RKO (cell line): ENCODE results near the gene TRAF1.

Source experiments
- DNase-seq: peaks from one replicate; pipeline ENCODE4 v3.0.0-alpha.2; 2016; ENCODE audit warnings: low spot score

The TRAF1 gene

DNA sequence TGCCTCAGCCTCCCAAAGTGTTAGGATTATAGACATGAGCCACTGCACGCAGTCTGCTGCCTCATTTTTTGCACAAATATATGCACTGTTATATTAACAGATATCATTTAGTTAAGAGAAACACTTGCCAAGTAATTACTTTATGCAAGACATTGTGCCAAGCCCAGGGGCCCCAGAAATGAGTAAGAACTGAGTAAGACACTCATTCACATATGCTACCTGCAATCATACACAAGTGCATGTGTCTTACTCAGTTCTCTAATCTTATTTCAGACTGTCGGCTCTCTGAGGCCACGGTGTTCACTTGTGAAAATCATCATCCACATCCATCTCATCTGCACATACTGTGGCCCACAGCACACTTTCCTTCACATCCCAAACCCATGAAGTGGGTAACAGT is 16.0 kb downstream of the TRAF1 start:
- DNase-seq, result peak; percentile 38

DNA sequence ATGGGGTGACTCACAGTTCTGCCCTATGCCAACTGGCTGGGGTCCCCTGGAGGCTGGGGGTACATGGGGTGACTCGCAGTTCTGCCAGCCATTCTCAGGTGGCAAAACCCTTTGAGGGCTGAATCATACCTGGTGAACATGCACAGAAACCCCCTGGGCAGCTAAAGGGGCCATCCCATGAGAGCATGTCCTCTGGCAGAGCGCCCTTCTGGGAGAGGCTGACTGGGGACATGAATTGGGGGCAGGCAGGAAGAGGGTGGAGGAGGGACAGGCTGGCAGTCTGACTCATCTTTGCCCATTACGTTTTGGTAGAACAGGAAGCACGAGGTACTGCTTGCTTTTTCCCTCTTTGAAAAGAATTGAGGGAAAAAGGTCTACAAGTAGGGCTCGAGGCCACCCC is 16.7 kb downstream of the TRAF1 start:
- peak; percentile 52 for DNase-seq

DNA sequence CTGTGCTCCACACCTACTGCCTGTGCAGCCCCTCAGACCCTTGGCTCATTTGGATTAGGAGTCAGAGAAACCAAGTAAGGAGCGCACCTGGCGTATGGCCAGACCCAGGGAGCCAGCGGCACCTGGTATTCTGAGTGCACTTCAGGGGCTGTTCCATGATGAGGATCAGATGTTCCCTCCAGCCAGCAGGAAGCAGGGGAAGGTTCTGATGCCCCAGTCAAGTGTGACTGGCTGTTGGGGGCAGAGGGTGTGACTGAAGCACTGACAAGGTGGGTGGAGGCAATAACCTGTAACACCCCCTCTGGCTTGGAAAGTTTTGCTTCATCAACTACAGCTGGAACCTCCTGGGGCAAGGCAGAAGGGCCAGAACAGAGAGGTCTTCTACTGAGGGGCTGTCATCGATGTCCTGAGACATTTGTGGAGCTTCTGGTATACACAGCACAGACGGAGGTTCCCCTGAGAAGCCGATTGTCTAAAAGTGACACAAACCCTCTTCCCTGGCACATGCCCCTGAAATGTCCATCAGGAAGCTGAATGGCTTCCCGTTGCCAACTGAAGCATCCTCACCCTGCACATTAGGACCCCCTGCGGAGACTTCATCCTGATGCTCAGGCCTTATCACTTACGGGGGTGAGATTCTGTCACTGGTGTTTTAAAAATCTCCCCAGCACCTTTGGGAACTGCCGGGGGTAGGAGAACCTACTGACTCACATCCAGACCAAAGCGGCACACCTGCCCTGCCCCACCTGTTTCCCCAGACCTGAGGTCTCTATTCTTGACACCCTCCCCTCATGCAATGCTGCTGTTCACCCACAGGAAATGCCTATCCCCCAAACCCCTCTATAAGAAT is 21.1 kb downstream of the TRAF1 start:
- no peak for DNase-seq

DNA sequence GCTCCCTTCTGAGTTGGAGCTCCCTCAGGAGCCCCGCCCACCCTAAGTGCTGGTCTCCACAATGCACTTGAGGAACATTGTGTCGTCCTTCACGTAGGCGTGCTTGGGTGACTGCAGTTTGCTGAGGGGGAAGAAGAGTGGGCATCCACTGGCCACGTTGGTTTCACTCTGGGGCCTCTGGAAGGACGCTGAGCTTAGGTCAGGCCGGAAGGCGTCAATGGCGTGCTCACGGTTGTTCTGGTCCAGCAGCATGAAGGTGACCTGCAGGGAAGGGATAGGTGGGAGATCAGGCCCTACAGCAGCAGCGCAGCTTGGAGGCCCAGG is 21.7 kb downstream of the TRAF1 start:
- DNase-seq, result no peak

DNA sequence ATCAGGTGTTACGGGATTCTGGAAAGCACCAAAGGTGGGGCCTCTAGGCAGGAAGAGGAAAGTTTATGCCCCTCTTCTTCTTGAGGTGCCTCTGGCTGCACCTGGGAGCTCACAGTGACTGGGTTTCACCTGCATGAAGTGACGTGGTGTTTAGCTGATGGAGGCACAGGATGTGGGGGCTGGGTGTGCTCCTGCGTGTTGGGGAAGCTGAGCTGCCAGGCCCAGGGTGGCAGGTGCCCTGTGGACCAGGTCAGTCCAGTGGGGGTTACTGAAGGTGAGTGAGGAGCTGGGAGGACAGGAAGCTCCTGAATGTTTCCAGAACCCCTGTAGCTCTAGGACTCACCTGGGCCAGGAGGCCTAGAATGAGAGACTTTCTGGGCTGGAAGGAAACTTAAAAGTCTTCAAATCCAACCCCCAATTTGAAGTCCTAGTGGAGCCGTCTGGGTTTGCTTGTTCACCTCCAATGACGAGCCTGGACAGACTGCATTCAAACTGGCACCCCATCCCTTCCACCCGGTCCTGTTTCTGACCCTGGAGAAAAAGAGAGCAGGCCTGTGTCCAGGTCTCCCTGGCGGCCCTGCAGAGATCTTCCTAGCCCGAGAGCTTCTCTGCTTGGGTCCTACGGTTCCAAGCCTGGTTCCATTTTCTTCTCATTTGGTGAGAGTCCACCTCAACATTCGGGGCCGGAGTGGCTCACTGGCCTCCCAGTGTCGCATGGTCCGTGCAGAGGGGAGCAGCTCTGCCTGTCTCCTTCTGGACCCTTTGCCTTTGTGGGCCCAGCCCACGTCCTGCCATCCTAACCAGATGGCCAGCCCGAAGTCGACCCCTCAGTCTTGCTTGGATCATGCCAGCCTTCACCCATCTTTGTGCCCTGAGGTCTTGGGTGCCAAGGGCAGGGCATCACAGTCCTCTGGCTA is 22.3 kb downstream of the TRAF1 start:
- no peak for DNase-seq

DNA sequence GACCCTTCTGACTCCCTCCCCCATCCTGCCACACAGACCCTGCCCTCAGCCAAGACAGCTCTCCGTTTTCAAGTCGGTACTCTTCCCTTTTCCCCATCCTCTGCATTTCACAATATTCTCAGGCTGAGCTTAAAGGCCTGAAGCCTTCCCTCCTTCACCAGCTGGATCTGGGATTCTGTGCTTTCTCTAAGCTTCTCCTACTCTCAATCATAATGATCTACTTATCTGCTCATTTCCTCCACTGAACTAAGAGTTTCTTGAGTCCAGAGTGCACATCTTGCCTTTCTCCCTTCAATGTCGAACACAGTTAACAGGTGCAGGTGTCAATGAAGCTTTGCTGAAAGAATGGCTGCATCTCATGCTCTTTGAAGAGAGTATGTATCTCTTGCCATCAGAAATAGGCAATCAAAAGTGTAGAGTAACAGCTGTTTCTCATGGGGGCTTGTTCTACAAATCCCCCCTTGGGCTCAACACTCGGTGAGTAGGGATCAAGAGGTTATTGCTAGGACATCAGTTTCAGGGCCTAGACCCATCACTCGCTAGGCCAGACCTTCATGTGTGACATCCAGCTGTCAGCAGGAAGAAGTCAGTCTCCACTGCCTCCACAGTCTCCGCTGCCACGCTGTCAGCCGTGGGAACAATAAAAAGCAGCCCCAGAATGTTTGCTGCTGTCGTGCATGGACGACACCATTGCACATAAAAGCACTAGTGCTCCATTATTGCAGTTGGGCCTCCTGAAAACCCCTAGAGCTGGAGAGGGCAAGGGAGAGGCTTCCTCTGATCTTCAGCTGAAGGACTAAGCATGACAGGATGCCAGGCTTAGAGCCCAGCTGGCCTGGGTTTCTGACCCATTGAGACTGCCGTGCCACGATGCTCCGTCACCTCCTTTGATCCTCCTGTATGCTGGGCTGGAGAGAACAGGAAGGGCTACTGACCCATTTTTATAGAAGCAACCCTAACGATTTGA is 23.7 kb downstream of the TRAF1 start:
- DNase-seq, result no peak

DNA sequence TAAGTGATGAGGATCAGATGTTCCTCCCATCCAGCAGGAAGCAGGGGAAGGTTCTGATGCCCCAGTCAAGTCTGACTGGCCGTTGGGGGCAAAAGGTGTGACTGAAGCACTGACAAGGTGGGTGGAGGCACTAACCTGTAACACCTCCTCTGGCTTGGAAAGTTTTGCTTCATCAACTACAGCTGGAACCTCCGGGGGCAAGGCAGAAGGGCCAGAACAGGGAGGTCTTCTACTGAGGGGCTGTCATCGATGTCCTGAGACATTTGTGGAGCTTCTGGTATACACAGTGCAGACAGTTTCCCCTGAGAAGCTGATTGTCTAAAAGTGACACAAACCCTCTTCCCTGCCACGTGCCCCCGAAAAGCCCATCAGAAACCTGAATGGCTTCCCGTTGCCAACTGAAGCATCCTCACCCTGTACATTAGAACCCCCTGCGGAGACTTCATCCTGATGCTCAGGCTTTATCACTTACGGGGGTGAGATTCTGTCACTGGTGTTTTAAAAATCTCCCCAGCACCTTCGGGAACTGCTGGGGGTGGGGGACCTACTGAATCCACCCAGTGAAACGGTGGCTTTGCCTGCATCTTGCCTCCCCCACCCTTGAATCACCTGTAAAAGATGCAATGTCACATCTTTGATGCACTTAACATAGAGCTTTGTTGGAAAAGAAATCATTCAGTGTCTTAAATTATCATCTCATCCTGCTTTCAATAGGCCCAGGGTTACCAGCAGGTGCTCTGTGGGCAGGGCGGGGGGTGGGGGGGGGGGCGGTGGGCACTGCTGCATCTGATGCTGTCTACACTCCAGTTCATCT is 24.6 kb downstream of the TRAF1 start:
- DNase-seq, result no peak

DNA sequence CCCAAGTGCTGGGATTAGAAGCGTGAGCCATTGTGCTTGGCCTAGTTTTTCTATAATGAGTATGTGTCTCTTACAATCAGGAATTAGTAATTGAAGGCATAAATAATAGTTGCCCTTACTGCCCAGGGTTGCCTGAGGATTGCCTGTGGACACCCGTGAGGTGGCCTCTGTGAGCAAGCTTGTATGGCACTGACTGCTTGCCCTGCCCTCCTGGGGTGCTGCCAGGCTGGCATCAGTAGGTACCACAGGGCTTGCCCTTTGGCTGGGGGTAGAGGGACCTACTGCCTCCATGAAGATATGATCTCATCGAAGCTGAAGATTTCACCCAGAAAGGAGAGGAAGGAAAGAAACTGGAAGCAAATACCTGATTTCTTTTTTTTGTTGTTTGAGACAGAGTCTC is 25.8 kb downstream of the TRAF1 start:
- no peak for DNase-seq

DNA sequence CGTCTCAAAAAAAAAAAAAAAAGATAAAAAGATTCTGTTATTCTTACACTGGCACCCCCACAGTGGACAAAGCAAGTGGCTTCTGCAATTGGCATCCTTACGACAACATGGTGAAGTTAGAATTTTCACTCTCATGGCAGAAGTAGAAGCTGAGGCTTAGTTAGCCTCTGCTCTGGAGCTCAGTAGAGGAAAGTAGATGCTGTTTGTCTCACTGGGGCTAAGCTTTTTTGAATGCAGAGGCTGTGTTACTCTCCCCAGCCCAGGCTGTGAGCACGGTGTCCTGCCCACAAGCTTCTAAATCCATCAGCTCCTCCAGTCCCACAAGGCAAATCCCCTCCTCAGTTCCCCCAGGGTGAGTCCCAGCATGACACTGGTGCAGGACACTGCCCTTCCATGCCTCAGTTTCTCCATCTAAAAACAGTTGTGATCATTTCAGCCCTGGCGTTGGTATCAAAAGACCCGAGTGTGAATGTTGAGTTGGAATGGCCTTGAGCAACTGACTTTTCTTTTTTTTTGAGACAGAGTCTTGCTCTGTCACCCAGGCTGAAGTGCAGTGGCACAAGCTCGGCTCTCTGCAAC is 27.0 kb downstream of the TRAF1 start:
- no peak for DNase-seq

DNA sequence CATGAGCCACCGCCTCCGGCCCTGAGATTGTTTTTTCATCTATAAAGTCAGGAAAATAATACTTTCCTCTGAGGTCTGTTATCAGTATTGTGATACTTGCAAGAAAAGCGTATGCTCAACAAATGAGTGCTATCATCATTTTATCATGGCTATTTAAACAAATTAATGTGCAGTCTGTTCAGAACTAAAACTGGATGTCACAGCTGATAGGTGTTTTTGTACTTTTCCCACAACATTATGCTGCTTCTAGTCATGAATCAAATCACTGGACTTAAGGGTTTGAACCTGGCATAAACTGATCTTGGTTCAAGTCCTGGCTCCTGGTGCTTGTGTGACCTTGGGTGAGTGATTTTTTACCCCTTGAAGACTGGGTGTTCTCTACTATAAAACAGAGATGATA is 28.2 kb downstream of the TRAF1 start:
- DNase-seq, result no peak

DNA sequence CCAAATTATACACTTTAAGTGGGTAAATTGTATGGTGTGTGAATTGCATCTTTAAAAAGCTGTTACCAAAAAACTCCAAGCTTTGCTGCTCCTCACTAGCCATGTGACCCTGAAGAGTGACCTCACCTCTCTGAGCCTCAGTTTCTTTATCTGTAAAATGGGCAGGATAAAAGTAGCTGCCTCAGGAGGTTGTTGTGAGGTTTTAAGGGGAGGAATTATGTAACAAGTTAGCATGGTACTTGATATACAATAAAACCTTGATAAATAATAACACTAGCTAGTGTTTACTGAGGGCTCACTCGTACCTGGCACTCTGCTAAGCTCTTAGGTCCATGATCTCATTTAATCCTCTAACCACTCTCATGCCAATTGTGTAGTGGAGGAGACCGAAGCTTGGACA is 30.6 kb downstream of the TRAF1 start:
- no peak for DNase-seq

DNA sequence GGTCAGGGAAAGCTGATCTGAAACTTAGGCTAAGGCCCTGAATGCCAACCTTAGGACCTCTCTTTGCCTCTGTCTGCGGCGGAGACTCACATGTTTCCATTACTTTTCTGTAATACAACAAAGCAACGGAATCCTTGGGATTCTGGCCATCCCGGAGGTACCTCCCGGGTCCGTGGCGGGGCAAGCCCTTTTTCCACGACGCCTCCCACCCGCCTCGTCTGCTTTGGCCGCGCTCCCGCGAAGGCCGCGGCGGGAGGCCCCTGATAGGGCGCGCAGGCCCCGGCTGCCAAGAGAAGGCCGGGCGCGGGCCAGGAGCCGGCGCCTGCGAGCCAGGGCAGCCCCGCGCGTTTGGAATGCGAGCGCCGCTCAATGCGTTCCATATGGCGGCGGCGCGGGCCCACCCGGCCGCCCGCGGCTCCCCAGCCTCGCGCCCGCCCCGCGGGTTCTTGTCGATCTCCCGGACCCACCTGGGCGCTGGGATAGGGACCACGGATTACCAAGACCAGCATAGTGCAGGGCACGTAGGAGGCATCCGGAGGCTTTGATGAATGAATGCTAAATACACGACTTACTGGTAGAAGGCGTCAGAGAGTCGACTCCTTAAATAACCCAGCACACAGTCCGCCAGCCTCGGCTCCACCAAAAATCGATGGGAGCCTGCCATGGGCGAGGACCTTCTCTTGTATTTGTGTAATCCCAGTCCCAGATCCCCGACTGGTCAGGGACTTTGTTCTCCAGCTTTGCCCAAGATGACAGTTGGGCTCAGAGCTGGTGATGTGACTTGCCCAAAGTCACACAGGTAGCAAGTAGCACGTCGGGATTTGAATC is 32.1 kb downstream of the TRAF1 start:
- DNase-seq, result no peak

DNA sequence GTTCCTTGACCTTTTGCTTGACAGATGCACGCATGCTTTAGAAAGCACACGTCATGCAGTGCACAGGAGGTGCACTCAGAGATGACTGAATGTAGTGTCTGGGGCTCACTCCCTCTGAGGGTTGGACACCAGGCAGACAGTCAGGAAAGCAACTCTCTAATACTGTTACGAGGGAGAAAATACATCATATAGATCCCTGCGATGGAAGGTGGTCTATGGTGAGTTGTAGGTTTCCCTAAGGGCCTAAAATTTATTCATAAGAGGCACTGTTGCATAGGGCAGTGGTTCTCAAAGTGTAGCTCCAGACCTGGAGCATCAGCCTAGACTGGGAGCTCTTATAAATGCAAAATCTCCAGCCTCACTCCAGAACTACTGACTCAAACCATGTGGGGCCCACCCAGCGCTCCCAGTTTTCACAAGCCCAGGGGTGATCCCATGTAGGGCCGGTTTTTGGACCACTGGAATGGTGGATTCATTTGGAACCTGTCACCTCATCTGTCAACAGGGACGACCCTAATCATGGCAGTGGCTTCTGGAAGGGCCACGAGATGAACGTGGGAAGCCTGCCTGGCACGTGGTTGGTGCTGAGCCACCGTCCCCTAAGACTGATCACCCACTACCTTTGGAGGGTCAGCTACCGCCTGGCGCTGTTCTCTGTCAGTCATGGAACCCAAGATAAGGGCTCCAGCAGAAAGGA is 32.8 kb downstream of the TRAF1 start:
- DNase-seq, result no peak

DNA sequence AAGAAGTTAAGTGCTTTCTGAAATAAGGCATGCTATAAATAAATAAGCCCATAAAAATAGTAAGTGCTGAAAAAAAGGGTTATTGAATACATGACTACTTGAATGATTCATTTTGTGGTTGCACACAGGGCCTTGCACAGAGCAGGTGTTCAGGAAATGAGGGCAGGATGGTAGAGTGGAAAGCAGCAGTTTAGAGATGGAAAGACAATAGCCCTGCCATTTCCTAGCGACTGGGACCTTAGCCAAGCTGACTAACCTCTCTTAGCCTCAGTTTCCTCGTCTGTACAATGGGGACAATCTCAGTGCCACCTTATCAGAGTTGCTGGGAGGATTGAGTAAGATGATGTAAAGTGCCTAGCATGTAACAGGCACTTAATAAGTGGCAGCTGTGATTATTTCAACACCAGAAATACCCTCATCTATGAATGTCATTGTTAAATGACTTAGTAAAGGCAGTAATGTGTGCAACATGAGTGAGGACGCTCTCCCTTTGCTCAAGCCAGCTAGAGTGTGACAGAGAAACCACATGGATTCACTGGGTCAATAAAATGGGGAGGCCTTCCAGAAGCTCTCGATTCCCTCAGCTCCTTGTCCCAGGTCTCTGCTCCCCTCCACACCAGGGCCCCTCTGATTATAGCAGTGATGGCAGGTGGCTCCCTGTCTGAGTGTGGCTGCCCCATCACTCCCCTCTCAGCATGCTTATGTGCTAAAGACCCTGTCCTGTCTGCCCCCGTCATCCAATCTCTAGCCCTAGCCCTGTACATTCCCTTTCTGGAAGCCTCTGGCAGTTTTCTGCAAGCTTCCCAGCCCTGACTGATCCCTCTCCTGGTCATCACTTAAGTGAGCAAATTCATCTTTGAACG is 33.6 kb downstream of the TRAF1 start:
- peak; percentile 89 for DNase-seq

DNA sequence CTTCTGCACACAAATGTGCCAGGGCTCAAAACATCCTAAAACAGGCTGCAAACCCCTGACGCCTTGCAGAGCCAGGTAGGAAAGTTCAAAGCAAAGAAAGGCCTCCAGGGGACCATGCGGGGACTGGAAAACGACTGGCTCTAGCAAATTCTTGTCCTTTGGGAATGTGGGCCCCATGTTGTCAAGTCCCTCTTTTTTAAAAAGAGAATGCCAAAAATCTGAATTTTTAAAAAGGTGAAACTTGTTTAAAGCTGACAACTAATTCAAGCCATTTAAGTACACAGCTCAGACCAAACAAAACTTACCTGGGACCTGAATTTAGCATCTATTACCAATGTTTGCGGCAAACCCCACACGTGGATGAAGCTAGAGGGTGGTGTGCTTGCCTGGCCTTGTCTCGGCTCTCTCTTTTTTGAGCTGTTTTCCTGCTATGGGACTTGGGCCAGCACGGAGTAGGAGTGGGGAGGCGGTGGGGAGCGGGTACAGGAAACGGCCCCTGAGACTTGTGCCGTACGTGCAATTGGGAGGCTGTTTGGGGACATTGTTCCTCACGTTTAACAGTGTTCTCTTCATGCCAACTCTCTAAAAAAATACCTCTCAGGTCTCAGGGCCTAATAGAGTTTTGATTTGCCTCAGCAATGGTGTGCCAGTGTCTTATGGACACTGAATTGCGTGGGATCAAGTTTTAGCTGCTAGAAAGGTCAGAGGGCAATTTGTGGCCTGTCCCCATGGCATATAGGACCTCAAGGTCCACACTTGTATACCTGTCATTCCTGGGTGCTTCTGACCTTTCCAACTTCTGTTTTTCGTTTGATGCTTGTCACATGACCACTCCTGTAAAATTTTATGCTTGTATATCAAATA is 34.5 kb downstream of the TRAF1 start:
- DNase-seq, result no peak

DNA sequence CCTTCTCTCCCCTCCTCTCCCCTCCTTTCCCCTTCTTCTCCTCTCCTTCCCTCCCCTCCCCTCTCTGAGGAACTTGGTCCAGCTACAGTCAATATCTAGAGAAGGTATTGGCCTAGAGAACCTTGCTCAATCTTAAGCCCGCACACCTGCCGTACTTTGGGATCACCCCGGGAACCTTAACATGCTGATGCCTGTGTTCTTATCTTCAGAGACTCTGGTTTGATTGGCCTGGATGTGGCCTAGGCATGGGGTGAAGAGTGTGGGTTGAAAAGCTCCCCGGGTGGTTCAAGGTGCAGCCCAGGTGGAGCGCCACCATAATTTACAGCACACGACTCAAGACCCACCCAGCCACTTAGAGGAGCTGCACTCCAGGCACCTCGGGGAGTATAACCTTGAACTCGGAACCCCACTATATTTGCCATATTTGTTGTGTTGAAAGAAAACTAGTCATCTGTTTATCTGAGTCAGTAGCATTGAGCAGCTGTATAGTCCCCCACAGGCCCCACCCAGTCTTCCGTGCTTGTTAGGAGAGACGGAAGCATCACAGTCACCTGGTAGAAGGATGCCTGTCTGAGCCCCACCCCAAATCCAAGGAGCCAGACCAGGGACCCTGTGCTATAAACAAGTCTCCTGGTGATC is 35.2 kb downstream of the TRAF1 start:
- DNase-seq, result no peak
